Activated naive CD8-positive, alpha-beta T cell treated with anti-CD3 and anti-CD28 coated beads, Interleukin-2, amount 50 U/mL, for 24 hours (primary cell): Measurements from ENCODE around the gene C20orf204.
A peak's percentile ranks its signal among the peaks of the same experiment; 100 is the strongest.

ENCODE experiments used
- ATAC-seq: fragments of 150-1000 bp; cut with Tn5 transposase; one replicate; pipeline ENCODE4 v1.10.0; 2021
- DNase-seq: peaks from one replicate; pipeline ENCODE4 v3.0.0; 2021
- H3K27ac Mint-ChIP-seq: one replicate; pipeline ENCODE4 v1.8.0; 2021; ENCODE audit warnings: mild to moderate bottlenecking, mixed read lengths
- H3K27me3 Mint-ChIP-seq: one replicate; pipeline ENCODE4 v1.8.0; 2021; ENCODE audit warnings: mixed read lengths
- H3K36me3 Mint-ChIP-seq: one replicate; pipeline ENCODE4 v1.8.0; 2021; ENCODE audit warnings: low read depth, mixed read lengths
- H3K4me1 Mint-ChIP-seq: one replicate; pipeline ENCODE4 v1.8.0; 2021; ENCODE audit warnings: mixed read lengths
- H3K4me3 Mint-ChIP-seq: one replicate; pipeline ENCODE4 v1.8.0; 2021; ENCODE audit warnings: mild to moderate bottlenecking, moderate library complexity, mixed read lengths
- H3K9me3 Mint-ChIP-seq: one replicate; pipeline ENCODE4 v1.8.0; 2021; ENCODE audit warnings: mixed read lengths

C20orf204 gene

GRCh38 chr20:64035066-64035932, 683 bp upstream of the C20orf204 start:
- DNase-seq (peak; percentile 60), ATAC-seq (peak; percentile 65)
- H3K36me3 Mint-ChIP-seq, result peaks cover 7% of the 10 kb centered on the region
- H3K27ac Mint-ChIP-seq, result peak overlapping the region; percentile 93
- peaks cover 2% of the 10 kb centered on the region for H3K27me3 Mint-ChIP-seq
- H3K4me3 Mint-ChIP-seq, result peak overlapping the region; percentile 68
- H3K9me3 Mint-ChIP-seq, result no peaks in the 10 kb centered on the region
- H3K4me1 Mint-ChIP-seq, result peaks cover 60% of the 10 kb centered on the region

- peak; percentile 18 for ATAC-seq
- Mint-ChIP-seq H3K27me3 (peaks cover 2% of the 10 kb centered on the region), H3K36me3 (peaks cover 7% of the 10 kb centered on the region), H3K9me3 (no peaks in the 10 kb centered on the region), H3K27ac (peak overlapping the region; percentile 93), H3K4me1 (peaks cover 69% of the 10 kb centered on the region), H3K4me3 (peak overlapping the region; percentile 24)
- DNase-seq, result peak; percentile 53
Observed at GRCh38 chr20:64036346-64037198, 590 bp downstream of the C20orf204 start.

- Mint-ChIP-seq H3K4me3 (peak overlapping the region; percentile 14), H3K27me3 (peaks cover 2% of the 10 kb centered on the region), H3K27ac (no peak overlapping the region), H3K36me3 (peaks cover 7% of the 10 kb centered on the region), H3K4me1 (peaks cover 74% of the 10 kb centered on the region), H3K9me3 (no peaks in the 10 kb centered on the region)
- ATAC-seq, result no peak
- no peak for DNase-seq
Observed at GRCh38 chr20:64037199-64037497, 1.2 kb downstream of the C20orf204 start.

- peaks cover 2% of the 10 kb centered on the region for H3K27me3 Mint-ChIP-seq
- no peak for ATAC-seq
Observed at GRCh38 chr20:64037498-64038213, 1.7 kb downstream of the C20orf204 start.

GRCh38 chr20:64038224-64038564, 2.2 kb downstream of the C20orf204 start:
- Mint-ChIP-seq H3K27ac (no peak overlapping the region), H3K4me3 (no peak overlapping the region), H3K9me3 (no peaks in the 10 kb centered on the region), H3K36me3 (peaks cover 5% of the 10 kb centered on the region), H3K27me3 (peaks cover 2% of the 10 kb centered on the region), H3K4me1 (peaks cover 70% of the 10 kb centered on the region)
- DNase-seq (no peak), ATAC-seq (peak; percentile 2)

More at GRCh38 chr20:64037498-64038213, 1.7 kb downstream of the C20orf204 start:
- no peak for DNase-seq
- H3K36me3 Mint-ChIP-seq, result peaks cover 5% of the 10 kb centered on the region
- peak overlapping the region; percentile 26 for H3K4me3 Mint-ChIP-seq
- H3K4me1 Mint-ChIP-seq, result peaks cover 71% of the 10 kb centered on the region
- H3K9me3 Mint-ChIP-seq, result no peaks in the 10 kb centered on the region
- no peak overlapping the region for H3K27ac Mint-ChIP-seq

GRCh38 chr20:64038565-64039292, 2.7 kb downstream of the C20orf204 start:
- no peaks in the 10 kb centered on the region for H3K9me3 Mint-ChIP-seq
- H3K36me3 Mint-ChIP-seq, result peaks cover 5% of the 10 kb centered on the region
- H3K4me1 Mint-ChIP-seq, result peaks cover 65% of the 10 kb centered on the region
- peaks cover 2% of the 10 kb centered on the region for H3K27me3 Mint-ChIP-seq
- no peak overlapping the region for H3K27ac Mint-ChIP-seq
- no peak overlapping the region for H3K4me3 Mint-ChIP-seq
- DNase-seq (peak; percentile 84), ATAC-seq (peak; percentile 44)

- peak overlapping the region; percentile 50 for H3K4me3 Mint-ChIP-seq
- DNase-seq (no peak), ATAC-seq (no peak)
- H3K4me1 Mint-ChIP-seq, result peaks cover 58% of the 10 kb centered on the region
- no peaks in the 10 kb centered on the region for H3K9me3 Mint-ChIP-seq
- H3K27ac Mint-ChIP-seq, result no peak overlapping the region
- H3K27me3 Mint-ChIP-seq, result peaks cover 2% of the 10 kb centered on the region
- H3K36me3 Mint-ChIP-seq, result no peaks in the 10 kb centered on the region
Observed at GRCh38 chr20:64039293-64040160, 3.5 kb downstream of the C20orf204 start.

- Mint-ChIP-seq H3K4me3 (no peak overlapping the region), H3K4me1 (peaks cover 51% of the 10 kb centered on the region), H3K9me3 (no peaks in the 10 kb centered on the region), H3K27me3 (peaks cover 2% of the 10 kb centered on the region), H3K36me3 (no peaks in the 10 kb centered on the region), H3K27ac (no peak overlapping the region)
- no peak for DNase-seq
- no peak for ATAC-seq
Observed at GRCh38 chr20:64040231-64041039, 4.5 kb downstream of the C20orf204 start.

GRCh38 chr20:64041040-64041780, 5.2 kb downstream of the C20orf204 start:
- ATAC-seq (no peak), DNase-seq (no peak)
- peak overlapping the region; percentile 49 for H3K27ac Mint-ChIP-seq
- peaks cover 3% of the 10 kb centered on the region for H3K27me3 Mint-ChIP-seq
- H3K4me1 Mint-ChIP-seq, result peaks cover 46% of the 10 kb centered on the region
- H3K9me3 Mint-ChIP-seq, result no peaks in the 10 kb centered on the region
- H3K4me3 Mint-ChIP-seq, result peak overlapping the region; percentile 79
- H3K36me3 Mint-ChIP-seq, result no peaks in the 10 kb centered on the region

- Mint-ChIP-seq H3K36me3 (no peaks in the 10 kb centered on the region), H3K27me3 (peaks cover 7% of the 10 kb centered on the region), H3K9me3 (no peaks in the 10 kb centered on the region), H3K4me3 (peak overlapping the region; percentile 79), H3K27ac (no peak overlapping the region), H3K4me1 (peaks cover 44% of the 10 kb centered on the region)
- DNase-seq (no peak), ATAC-seq (no peak)
Observed at GRCh38 chr20:64041781-64042053, 5.7 kb downstream of the C20orf204 start.

- ATAC-seq (no peak), DNase-seq (no peak)
- Mint-ChIP-seq H3K4me3 (peak overlapping the region; percentile 79), H3K27me3 (peaks cover 8% of the 10 kb centered on the region), H3K9me3 (no peaks in the 10 kb centered on the region), H3K4me1 (peaks cover 39% of the 10 kb centered on the region), H3K27ac (peak overlapping the region; percentile 71), H3K36me3 (no peaks in the 10 kb centered on the region)
Observed at GRCh38 chr20:64042054-64042781, 6.2 kb downstream of the C20orf204 start.

- H3K4me1 Mint-ChIP-seq, result peaks cover 31% of the 10 kb centered on the region
- H3K36me3 Mint-ChIP-seq, result no peaks in the 10 kb centered on the region
- H3K9me3 Mint-ChIP-seq, result no peaks in the 10 kb centered on the region
- no peak for ATAC-seq
- no peak overlapping the region for H3K27ac Mint-ChIP-seq
- no peak for DNase-seq
- H3K4me3 Mint-ChIP-seq, result peak overlapping the region; percentile 48
- H3K27me3 Mint-ChIP-seq, result peaks cover 10% of the 10 kb centered on the region
Observed at GRCh38 chr20:64043768-64044167, 7.8 kb downstream of the C20orf204 start.
